LNCaP clone FGC (cell line): ENCODE data around the gene TNFRSF14.

Experiments
- DNase-seq: peaks from one replicate; pipeline ENCODE4 v3.0.0-alpha.2; 2011; ENCODE audit warnings: low read depth
- H3K4me3 ChIP-seq: 2 replicates; pipeline ENCODE4 v1.5.1; 2011; ENCODE audit warnings: mild to moderate bottlenecking, low read depth, low read length, control low read depth
- CTCF ChIP-seq: IDR thresholded peaks from 2 replicates; pipeline ENCODE4 v1.5.1; 2012; ENCODE audit warnings: mild to moderate bottlenecking; ENCODE audit not compliant: control insufficient read depth, insufficient read depth; ENCODE audit errors: extremely low read depth

The TNFRSF14 gene

DNA sequence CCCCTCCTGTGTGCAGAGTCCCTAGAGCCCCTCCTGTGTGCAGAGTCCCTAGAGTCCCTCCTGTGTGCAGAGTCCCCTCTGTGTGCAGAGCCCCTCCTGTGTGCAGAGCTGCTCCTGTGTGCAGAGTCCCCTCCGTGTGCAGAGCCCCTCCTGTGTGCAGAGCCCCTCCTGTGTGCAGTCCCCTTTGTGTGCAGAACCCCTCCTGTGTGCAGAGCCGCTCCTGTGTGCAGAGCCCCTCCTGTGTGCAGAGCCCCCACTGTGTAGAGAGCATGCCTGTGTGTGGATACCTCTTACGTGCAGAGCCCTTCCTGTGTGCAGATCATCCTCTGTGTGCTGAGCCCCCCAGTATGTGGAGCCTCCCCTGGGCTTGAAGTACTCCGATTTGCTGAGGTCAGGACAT lies 17.8 kb upstream of the TNFRSF14 start:
- no peak overlapping the region for H3K4me3 ChIP-seq
- DNase-seq, result no peak
- TF ChIP-seq CTCF, result no peak

DNA sequence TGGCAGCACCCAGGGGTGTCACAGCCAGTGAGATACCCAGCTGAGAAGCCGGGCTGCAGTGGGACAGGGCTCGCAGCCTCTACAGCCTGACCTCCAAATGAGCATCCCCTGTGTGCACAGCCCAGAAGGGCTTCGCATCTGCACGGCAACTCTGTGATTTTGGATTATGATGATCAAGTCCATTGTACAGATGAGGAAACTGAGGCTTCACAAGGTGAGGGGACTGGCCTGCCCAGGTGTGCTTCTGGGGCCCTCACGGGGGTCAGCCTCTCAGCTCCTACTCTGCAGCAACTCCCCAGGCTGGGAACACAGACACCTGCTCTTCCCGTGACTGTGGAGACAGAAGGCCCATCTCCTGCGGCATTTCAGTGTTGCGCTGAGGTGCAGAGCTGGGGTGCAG lies 17.3 kb upstream of the TNFRSF14 start:
- no peak for DNase-seq
- H3K4me3 ChIP-seq, result no peak overlapping the region
- no peak for TF ChIP-seq CTCF

GRCh38 chr1:2539312-2539907 lies 16.8 kb upstream of the TNFRSF14 start:
- TF ChIP-seq CTCF, result no peak
- no peak overlapping the region for H3K4me3 ChIP-seq
- DNase-seq, result no peak

- DNase-seq, result no peak
- H3K4me3 ChIP-seq, result no peak overlapping the region
- TF ChIP-seq CTCF, result no peak
These were observed 15.2 kb upstream of the TNFRSF14 start for GRCh38 chr1:2540816-2541492.

DNA sequence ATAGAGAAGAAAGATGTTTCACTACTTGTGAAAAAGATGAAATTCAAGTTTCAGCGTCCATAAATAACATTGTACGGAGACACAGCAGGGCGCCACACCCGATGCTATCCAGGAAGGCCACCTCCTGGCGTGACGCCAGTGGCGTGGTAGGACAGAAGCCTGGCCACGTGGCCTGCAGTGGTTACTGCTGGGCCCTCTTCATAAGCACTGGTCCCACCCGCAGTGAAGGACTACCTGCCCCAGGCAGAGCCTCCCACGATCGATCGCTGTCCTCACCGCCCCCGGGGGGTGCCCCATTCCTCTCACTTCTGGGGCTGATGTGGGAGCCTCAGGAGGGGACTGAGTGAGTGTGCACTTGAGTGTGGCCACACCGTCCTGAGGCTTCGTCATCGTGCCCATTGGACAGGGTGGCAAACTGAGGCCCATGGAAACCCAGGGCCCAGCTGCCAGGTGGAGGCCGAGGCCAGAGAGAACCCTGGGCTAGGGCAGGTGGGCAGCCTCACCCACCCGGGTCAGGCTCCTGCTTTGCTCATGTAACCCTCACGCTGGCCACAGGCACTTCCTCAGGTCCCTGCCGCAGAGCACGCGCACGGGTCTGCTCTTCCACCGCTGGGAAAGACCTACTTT lies 14.4 kb upstream of the TNFRSF14 start:
- DNase-seq, result no peak
- no peak for TF ChIP-seq CTCF
- no peak overlapping the region for H3K4me3 ChIP-seq

DNA sequence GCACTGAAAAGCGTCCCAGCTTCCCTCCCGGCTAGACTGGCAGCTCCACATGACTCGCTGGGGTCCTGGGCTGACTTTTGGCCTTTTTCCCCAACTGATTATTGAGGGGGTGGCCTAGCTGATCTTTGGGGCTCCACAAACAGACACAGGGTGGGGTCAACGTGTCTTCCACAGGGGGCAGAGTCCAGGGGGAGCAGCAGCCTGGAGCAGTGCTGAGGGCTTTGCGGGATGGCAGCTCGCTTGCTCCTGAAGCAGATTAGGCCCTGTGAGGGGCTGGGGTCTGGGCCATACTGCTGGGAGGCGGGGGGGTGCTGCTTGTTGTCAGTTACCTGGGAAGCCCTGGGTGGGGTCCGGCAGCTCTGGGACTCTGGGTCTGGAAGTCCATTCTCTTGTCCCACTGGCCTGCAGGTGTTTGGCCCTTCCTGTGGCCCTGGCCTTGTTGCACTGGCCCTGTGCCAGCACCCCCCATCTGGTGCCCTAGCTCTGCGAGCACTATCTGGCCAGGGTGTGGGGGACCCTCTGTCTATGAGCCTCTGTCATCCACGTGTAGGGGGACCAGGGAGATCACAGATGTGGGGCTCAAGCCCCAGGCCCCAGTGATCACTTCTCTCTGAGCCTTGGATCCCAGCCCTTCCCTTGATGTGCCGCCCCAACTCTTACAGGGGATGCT lies 13.8 kb upstream of the TNFRSF14 start:
- TF ChIP-seq CTCF, result no peak
- no peak overlapping the region for H3K4me3 ChIP-seq
- no peak for DNase-seq
